RWPE2 (cell line): ENCODE data around the gene CACNA2D1.

ENCODE experiments used
- ATAC-seq: fragments of 200-7000 bp; cut with Tn5 transposase; 3 replicates; pipeline ENCODE4 v1.9.1; 2021; ENCODE audit warnings: low read depth
- DNase-seq: peaks from one replicate; pipeline ENCODE4 v3.0.0-alpha.2; 2020; ENCODE audit warnings: low spot score
- H3K27ac ChIP-seq: fragments of 450-650 bp; 2 replicates; pipeline ENCODE4 v1.5.1; 2017; ENCODE audit warnings: mild to moderate bottlenecking; ENCODE audit not compliant: poor library complexity, severe bottlenecking
- H3K27me3 ChIP-seq: fragments of 250-450 bp; sonication (Bioruptor Pico); 2 replicates; pipeline ENCODE4 v1.5.1; 2021; ENCODE audit warnings: mild to moderate bottlenecking, moderate library complexity; ENCODE audit not compliant: insufficient read depth, poor library complexity, severe bottlenecking
- H3K36me3 ChIP-seq: fragments of 250-450 bp; sonication (Bioruptor Pico); 2 replicates; pipeline ENCODE4 v1.5.1; 2020; ENCODE audit warnings: low read depth, mild to moderate bottlenecking, moderate library complexity
- H3K4me1 ChIP-seq: fragments of 250-450 bp; sonication (Bioruptor Pico); 2 replicates; pipeline ENCODE4 v1.5.1; 2021; ENCODE audit warnings: mild to moderate bottlenecking, moderate library complexity; ENCODE audit not compliant: insufficient read depth, poor library complexity, severe bottlenecking
- H3K4me3 ChIP-seq: fragments of 250-450 bp; sonication (Bioruptor Pico); 2 replicates; pipeline ENCODE4 v1.5.1; 2021; ENCODE audit warnings: mild to moderate bottlenecking, moderate library complexity; ENCODE audit not compliant: severe bottlenecking
- H3K9me3 ChIP-seq: fragments of 250-450 bp; sonication (Bioruptor Pico); 2 replicates; pipeline ENCODE4 v1.5.1; 2021; ENCODE audit warnings: mild to moderate bottlenecking, moderate library complexity; ENCODE audit not compliant: severe bottlenecking
- TF ChIP-seq, protein P1 (sequence below): fragments of 450-650 bp; IDR thresholded peaks from one replicate; pipeline ENCODE4 v1.5.1; 2017; ENCODE audit warnings: mild to moderate bottlenecking, moderate library complexity; ENCODE audit not compliant: poor library complexity, severe bottlenecking

CACNA2D1 gene

DNA sequence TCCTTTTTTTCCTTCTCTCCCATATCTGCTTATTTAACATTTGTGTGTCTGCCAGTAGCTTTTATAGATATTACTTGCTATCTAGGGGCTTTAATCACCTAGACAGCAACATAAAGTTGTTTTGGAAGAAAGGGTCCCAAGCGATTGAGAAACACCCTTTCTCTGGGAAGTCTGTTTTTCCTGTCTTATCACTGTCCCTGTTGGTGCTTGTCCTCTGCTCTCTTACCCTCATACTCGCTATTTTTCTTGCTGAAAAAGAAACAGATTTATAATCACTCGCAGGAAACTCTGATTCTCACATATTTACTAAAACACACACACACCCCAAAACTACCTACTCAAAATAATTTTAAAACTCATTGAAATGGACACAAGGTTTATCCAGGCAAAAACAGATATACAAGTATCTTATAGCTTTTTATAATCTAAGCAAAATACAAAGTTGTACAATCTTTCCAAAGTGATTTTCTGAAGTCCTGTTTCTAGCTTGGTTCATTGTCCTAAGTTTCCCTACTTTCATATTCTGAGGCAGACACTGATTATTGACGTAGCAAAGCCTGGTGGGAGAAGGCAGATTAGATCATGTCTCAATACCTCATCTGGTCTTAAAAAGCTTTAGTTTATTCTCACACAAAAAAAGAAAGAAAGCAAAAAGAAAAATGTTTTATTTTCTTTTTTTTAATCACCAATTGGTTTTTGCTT lies 157.3 kb downstream of the CACNA2D1 start:
- no peaks in the 10 kb centered on the region for H3K36me3 ChIP-seq
- ATAC-seq, result no peak
- TF ChIP-seq, protein P1, sequence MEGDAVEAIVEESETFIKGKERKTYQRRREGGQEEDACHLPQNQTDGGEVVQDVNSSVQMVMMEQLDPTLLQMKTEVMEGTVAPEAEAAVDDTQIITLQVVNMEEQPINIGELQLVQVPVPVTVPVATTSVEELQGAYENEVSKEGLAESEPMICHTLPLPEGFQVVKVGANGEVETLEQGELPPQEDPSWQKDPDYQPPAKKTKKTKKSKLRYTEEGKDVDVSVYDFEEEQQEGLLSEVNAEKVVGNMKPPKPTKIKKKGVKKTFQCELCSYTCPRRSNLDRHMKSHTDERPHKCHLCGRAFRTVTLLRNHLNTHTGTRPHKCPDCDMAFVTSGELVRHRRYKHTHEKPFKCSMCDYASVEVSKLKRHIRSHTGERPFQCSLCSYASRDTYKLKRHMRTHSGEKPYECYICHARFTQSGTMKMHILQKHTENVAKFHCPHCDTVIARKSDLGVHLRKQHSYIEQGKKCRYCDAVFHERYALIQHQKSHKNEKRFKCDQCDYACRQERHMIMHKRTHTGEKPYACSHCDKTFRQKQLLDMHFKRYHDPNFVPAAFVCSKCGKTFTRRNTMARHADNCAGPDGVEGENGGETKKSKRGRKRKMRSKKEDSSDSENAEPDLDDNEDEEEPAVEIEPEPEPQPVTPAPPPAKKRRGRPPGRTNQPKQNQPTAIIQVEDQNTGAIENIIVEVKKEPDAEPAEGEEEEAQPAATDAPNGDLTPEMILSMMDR, result no peak
- no peak for DNase-seq
- H3K27me3 ChIP-seq, result no peaks in the 10 kb centered on the region
- H3K27ac ChIP-seq, result no peak overlapping the region
- H3K9me3 ChIP-seq, result no peaks in the 10 kb centered on the region
- H3K4me1 ChIP-seq, result no peaks in the 10 kb centered on the region
- H3K4me3 ChIP-seq, result no peak overlapping the region

DNA sequence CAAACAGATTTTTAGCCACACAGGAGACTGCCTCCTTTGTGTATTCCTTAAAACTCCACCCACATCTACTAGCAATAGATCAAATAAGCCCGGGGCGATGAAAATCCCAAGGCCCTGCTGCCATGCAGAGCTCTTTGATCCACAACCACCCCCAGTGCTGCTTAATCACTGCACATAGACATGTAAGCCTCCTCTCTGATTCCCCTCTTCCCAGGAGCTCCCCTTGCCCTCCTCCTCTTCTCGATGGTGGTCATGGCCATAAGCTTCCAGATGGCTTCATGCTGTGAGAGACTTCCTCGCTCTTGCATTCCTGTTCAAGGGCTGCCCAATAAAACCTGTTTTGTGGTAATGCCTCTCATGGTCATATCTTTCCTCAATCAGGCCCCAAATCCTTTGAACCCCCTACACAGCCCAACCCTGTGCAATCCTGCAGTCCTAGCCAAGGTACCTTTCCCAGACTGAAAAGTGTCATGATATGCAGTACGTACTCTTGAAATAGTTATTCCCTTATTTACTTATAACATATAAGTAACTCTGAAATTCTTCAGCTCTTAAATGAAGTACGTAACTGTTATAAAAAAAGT lies 158.5 kb downstream of the CACNA2D1 start:
- Histone ChIP-seq H3K4me3 (no peak overlapping the region), H3K36me3 (no peaks in the 10 kb centered on the region), H3K9me3 (no peaks in the 10 kb centered on the region), H3K27me3 (no peaks in the 10 kb centered on the region), H3K27ac (no peak overlapping the region), H3K4me1 (no peaks in the 10 kb centered on the region)
- ATAC-seq (no peak), DNase-seq (no peak)
- TF ChIP-seq, protein P1, result no peak

DNA sequence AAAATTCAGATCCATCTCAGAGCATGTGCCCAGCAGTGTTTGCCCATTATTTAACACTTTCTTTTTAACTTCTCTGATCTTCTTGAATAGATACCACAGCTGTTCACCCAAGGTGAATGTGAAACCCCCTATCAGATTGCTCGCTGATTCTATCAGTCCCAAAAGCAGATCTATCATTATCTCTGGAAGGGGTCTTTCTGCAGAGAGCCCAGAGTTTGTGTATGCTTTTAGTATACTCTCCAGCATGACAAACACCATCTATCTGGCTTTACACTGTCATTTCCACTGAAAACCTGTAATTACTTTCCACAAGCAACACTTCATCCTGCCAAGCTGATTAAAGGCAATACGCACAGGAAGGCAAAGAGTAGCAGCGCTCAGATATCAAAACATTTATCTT lies 168.2 kb downstream of the CACNA2D1 start:
- DNase-seq (no peak), ATAC-seq (no peak)
- no peaks in the 10 kb centered on the region for H3K27me3 ChIP-seq
- no peaks in the 10 kb centered on the region for H3K36me3 ChIP-seq
- no peak overlapping the region for H3K4me3 ChIP-seq
- no peak overlapping the region for H3K27ac ChIP-seq
- no peaks in the 10 kb centered on the region for H3K9me3 ChIP-seq
- TF ChIP-seq, protein P1, result no peak
- no peaks in the 10 kb centered on the region for H3K4me1 ChIP-seq

DNA sequence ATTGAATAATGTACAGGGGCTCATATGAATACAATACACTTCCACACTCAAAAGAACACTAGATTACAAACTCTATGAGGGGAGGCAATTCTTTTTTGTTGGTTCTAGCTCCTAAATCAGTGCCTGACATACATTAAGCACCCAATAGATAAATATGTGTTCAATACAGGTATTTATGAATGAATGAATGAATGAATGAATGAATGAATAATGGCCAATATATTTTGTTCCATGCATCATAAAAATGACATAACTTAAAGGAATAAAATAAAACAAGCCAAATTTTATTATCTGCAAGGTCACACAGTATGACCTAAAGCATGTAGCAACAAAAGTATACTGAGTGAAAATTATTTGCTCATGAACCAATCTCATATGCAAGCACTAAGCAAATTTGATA lies 168.9 kb downstream of the CACNA2D1 start:
- TF ChIP-seq, protein P1, result no peak
- Histone ChIP-seq H3K4me3 (no peak overlapping the region), H3K27me3 (no peaks in the 10 kb centered on the region), H3K4me1 (no peaks in the 10 kb centered on the region), H3K36me3 (no peaks in the 10 kb centered on the region), H3K27ac (no peak overlapping the region), H3K9me3 (no peaks in the 10 kb centered on the region)
- ATAC-seq (no peak), DNase-seq (no peak)

DNA sequence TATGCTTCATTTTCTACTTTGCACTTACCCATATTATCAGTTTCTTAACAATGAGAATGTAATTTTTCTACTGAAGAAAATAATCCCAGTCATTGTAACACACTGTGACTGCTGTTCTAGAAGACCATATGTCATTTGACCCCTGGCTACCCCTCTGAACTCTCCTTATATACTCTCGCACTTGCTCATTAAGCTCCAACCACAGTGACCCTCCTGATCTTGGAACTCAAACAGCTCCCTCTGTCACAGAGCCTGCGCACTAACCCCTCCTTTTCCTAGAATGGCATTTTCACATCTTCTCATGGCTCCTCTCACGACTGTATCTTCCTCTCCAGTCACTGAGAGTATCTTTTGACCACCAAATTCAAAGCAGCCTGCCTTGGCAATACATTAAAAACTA lies 169.7 kb downstream of the CACNA2D1 start:
- no peaks in the 10 kb centered on the region for H3K4me1 ChIP-seq
- no peaks in the 10 kb centered on the region for H3K9me3 ChIP-seq
- no peak overlapping the region for H3K4me3 ChIP-seq
- no peak for DNase-seq
- TF ChIP-seq, protein P1, result no peak
- H3K36me3 ChIP-seq, result no peaks in the 10 kb centered on the region
- no peaks in the 10 kb centered on the region for H3K27me3 ChIP-seq
- no peak for ATAC-seq
- no peak overlapping the region for H3K27ac ChIP-seq
